T follicular helper cell (primary cell): Measurements from ENCODE around the gene C9orf78.
A peak's percentile ranks its signal among the peaks of the same experiment; 100 is the strongest.

Experiments
- DNase-seq: peaks from one replicate; pipeline ENCODE4 v3.0.0-alpha.2; 2020; ENCODE audit warnings: low read depth
- total RNA-seq, 2 experiments: gene quantifications; one replicate each; lab custom pipeline; 2026; lab: John Stamatoyannopoulos, UW

C9orf78 gene, protein sequence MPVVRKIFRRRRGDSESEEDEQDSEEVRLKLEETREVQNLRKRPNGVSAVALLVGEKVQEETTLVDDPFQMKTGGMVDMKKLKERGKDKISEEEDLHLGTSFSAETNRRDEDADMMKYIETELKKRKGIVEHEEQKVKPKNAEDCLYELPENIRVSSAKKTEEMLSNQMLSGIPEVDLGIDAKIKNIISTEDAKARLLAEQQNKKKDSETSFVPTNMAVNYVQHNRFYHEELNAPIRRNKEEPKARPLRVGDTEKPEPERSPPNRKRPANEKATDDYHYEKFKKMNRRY
- 114 to 146 reads per million in 2 experiments for total RNA-seq

DNA sequence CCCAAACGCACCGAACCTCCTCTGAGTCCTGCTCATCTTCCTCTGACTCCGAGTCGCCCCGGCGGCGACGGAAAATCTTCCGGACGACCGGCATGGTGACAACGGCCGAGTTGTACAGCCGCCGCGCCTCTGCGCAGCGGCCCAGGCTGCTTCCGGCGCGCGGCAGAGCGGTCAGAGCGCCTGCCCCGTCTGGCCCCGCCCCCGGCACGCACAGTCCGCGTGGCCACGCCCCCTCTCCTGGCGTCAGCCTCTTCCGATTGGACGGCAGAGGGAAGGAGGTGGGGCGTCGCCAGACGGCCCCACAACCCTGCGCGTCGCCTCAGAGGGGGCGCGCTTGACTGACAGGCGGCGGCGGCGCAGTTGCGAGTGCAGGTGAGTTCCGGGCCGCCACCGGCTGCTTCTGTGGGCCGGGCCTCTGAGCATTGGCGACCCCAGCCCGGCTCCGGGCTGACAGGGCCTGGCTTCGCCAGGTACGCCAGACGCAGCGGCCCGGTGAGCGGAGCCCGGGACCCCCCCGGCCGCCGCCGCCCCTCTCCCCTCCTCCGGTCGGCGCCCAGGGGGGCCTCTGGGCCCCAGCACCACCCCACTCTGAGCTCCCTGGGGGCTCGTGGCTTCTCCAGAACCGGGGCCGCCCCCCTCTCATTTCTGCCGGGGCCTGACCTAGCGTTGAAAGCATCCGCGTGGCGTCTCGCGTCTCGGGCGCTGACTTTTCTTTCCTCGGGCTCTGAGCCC, at the start of gene C9orf78, which contains the start of gene USP20:
Gene C9orf78, minus strand, starts transcription at position 148 of the 732 bp plus-strand sequence. Its CDS starts 54 bp downstream, at position 94.
Gene USP20, plus strand, starts transcription at position 331 of the 732 bp plus-strand sequence. CDS start 17,098 bp downstream, outside the sequence.
- peak; percentile 96 for DNase-seq

- peak; percentile 94 for DNase-seq
Observed at GRCh38 chr9:129884220-129885017, 49.3 kb upstream of the C9orf78 start.

- no peak for DNase-seq
Observed at GRCh38 chr9:129881547-129882324, 46.7 kb upstream of the C9orf78 start.

DNA sequence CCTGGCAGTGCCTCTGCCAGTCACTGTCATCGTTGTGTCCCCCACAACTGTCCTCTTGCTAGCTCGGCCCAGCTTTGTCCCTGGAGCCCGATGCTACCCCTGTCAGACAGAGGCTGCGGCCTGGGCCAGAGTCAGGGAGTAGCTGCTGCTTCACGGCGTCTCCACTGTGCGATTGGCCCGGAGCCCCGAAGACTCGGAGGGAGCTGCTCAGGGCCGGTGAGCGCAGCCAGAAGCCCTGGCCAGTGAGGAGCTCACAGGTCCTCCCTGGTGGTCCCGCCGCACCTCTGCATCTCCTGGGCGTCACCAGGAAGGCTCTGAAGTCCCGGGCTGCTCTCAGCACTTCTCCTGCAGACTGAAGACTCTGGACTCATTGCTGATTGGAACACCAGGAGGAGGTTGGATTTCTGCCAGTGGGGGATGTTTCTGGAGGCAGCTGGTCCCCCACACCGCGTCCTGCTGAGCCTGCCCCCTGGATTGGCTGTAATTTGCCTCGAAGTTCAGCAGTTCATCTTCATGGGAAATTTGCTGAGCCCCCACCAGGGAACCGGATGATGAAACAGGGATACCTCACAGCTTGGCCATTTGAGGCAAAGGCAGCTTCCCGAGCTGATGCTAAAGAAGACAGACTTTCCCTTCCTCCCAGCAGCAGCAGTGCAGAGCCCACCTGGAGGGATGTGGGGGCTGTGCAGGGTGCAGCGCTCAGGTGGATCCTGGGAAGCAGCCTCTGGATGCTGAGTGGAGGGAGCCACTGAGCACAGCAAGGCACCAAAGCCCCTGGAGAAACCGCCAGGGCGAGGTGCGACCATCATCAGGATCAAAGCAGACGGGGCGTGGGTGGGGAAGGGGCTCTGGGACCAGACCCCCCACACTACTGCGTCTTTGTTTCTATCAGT, 45.8 kb upstream of the C9orf78 start:
- DNase-seq, result no peak

DNA sequence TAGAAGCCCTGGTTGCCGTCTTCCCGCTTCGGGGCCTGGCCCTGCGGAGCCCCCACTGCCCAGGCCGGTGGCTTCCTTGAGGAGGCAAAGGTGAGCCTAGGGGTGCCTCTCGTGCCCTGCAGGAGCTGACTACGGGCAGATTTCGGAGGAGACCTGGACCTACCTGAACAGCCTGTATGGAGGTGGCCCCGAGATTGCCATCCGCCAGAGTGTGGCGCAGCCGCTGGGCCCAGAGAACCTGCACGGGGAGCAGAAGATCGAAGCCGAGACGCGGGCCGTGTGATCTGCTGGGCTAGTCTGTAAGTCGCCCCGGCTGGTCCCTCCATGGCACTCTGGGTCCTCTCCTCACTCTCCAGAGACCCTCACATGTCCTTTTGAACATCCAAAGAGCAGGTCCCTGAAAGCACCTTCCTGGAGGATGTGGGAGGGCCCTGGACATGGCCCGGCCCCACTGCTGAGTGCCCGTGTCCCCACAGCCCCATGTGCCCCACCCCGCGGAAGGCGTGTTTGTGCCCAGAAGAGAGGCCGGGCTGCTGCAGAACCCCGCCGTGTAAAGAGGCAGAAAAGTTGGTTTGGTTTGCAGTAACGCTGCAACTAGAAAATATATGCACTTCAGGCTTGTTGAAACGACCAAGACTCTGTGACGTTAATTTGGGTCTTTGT, 45.0 kb upstream of the C9orf78 start:
- DNase-seq, result no peak

- DNase-seq, result no peak
Observed at GRCh38 chr9:129879103-129879699, 44.1 kb upstream of the C9orf78 start.

DNA sequence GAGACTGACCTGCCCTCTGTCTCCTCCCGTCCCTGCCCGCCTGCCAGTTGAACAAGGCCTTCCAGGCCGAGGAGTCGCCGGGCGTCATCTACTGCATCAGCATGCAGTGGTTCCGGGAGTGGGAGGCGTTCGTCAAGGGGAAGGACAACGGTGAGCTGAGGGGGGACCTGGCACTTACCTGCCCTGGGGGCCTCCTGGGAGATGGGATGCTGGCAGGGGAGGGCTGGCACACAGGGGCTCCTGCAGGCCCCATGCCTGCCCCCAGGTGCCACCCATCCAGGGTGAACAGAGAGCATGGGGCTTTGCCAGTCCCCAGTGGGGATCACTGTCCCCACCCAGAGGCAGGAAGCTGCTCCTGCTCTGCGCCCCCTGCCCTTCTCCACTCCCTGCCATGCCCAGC, 43.2 kb upstream of the C9orf78 start:
- DNase-seq, result no peak

DNA sequence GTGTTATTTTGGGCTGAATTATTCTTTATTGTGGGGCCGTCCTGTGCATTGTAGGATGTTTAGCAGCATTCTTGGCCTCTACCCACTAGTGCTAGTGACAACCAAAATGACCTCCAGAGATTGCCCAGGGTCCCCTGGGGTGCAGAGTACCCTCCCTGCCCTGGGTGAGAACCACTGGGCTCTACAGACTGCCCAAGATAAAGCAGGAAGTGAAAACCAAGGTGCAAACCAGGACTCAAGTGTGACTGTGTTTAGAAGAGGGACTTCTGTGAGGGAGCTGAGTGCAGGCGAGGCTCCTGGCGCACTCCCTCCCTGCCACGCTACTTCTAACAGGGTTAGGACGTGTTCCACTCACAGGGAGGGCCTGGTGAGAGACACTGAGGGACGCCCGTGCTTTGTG, 41.7 kb upstream of the C9orf78 start:
- no peak for DNase-seq

GRCh38 chr9:129875687-129876395, 40.8 kb upstream of the C9orf78 start:
- no peak for DNase-seq

- no peak for DNase-seq
Observed at GRCh38 chr9:129875181-129875611, 40.1 kb upstream of the C9orf78 start.

DNA sequence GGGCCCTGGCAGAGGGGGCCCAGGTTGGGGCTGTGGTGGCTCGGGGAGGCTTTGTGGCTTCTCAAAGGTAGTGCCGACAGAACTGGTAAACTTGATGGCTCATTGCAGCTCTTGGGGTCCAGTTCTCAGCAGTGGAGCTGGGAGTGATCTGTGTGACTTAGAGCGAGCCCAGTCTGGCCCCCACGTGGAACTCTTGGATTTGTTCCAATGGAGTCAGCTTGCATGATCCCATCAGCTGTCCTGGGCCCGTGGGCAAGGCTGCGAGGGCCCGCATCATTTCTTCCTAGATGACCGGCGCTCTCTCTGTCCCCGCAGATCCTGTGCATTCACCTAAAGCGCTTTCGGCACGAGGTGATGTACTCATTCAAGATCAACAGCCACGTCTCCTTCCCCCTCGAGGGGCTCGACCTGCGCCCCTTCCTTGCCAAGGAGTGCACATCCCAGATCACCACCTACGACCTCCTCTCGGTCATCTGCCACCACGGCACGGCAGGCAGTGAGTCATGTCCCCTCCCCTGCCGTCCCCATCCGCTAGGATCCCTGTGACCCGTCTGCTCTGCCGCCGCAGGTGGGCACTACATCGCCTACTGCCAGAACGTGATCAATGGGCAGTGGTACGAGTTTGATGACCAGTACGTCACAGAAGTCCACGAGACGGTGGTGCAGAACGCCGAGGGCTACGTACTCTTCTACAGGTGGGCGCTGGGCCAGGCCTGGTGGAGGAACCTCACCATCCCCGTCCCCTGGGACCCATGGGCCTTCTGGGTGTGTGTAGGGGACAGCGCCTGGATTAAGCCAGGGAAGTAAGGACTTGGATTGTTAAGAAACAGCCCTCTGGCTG, 39.4 kb upstream of the C9orf78 start:
- DNase-seq, result no peak

DNA sequence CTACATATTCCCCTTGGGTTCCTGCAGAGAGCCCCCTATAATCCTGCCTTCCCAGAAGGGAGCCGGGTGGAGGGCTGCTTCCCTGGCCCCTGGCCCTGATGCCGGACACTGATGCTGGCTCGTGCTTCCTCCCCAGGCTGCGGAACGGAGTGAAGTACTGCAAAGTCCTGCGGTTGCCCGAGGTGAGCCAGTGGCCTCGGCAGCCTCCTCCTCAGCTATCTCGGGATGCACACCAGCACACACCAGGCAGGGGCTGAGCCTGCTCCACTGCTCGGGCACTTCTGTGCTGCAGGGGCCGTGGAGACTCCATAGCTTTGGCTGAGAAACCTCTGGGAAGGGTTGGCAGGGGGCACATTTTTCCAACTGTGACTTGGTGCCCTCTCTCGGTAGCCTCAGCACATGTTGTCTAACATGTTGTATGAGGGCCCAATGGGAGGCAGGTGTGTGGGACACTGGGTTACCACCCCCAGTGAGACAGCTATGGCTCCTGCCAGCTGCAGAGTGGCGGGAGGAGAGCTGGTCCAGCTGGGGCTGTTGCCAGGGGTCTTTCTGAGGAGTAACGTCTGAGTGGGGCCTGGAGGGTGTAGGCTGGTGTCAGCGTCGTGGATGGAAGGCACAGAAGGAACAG, 38.6 kb upstream of the C9orf78 start:
- DNase-seq, result no peak

DNA sequence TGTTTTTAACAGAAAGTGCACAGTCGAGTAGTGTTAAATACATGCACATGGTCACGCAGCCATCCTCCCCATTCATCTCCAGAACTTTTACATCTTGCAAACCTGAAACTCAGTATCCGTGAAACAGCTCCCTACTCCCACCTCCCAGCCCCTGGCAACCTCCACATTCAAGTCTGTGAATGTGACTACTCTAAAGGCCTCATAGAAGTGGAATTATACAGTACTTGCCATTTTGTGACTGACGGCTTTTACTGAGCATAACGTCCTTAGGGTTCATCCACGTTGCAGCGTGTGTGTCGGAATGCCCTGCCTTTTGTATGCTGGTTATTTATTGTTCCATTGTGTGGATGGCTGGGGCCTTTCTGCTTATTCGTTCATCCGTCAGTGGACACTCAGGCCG, 36.0 kb upstream of the C9orf78 start:
- no peak for DNase-seq

GRCh38 chr9:129869585-129870501, 34.8 kb upstream of the C9orf78 start:
- no peak for DNase-seq

DNA sequence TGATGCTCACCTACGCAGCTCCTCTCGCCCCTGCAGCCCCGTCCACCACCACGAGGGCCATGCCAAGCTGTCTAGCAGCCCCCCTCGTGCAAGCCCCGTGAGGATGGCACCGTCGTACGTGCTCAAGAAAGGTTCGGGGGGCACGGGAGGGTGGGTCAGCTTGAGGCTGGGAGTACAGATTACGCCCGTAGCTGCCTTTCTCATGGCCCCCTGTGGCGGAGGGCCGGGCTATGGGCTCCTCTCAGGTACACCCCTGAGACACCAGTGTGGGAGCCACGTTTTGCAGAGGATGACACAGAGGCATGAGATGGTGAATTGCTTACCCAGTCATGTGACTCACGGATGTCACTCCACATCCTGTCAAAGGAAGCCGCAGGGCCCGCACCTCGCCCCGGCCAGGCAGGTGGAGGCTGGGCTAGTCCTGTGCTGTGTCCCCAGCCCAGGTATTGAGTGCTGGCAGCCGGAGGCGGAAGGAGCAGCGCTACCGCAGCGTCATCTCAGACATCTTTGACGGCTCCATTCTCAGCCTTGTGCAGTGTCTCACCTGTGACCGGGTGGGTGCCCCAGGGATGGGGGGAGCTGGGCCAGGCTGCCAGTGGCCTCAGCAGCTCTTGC, 33.9 kb upstream of the C9orf78 start:
- peak; percentile 90 for DNase-seq
